HL-60 (cell line): ENCODE measurements around the gene PRKRA.

Source experiments
- POLR2AphosphoS5 ChIP-seq: IDR thresholded peaks from 2 replicates; pipeline ENCODE4 v1.6.1; 2012; ENCODE audit warnings: low read depth
- TF ChIP-seq, protein P1 (sequence below): IDR thresholded peaks from one replicate; pipeline ENCODE4 v1.5.1; 2011; ENCODE audit warnings: low read length, control low read depth, inconsistent platforms; ENCODE audit not compliant: insufficient read depth
- TF ChIP-seq, protein P2 (sequence below): IDR thresholded peaks from 2 replicates; pipeline ENCODE4 v1.6.1; 2012; ENCODE audit warnings: low read depth; ENCODE audit not compliant: insufficient replicate concordance

DNA sequence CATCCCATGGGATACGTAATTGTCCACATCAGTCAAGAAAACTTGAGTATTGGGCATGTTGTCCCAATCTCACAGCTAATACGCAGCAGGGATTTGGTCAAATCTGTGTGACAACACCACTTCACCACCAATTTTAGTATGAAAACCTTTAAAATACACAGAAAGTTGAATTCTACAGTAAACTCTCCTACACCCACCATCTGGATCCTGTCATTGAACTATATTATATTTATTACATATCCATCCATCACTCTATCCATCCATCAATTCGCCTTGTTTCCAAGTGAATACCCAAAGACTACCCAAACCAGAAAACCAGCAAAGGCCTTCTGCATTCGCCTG lies 28.3 kb upstream of the PRKRA start:
- TF ChIP-seq, protein P1, sequence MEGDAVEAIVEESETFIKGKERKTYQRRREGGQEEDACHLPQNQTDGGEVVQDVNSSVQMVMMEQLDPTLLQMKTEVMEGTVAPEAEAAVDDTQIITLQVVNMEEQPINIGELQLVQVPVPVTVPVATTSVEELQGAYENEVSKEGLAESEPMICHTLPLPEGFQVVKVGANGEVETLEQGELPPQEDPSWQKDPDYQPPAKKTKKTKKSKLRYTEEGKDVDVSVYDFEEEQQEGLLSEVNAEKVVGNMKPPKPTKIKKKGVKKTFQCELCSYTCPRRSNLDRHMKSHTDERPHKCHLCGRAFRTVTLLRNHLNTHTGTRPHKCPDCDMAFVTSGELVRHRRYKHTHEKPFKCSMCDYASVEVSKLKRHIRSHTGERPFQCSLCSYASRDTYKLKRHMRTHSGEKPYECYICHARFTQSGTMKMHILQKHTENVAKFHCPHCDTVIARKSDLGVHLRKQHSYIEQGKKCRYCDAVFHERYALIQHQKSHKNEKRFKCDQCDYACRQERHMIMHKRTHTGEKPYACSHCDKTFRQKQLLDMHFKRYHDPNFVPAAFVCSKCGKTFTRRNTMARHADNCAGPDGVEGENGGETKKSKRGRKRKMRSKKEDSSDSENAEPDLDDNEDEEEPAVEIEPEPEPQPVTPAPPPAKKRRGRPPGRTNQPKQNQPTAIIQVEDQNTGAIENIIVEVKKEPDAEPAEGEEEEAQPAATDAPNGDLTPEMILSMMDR: no peak
- TF ChIP-seq, protein P2, sequence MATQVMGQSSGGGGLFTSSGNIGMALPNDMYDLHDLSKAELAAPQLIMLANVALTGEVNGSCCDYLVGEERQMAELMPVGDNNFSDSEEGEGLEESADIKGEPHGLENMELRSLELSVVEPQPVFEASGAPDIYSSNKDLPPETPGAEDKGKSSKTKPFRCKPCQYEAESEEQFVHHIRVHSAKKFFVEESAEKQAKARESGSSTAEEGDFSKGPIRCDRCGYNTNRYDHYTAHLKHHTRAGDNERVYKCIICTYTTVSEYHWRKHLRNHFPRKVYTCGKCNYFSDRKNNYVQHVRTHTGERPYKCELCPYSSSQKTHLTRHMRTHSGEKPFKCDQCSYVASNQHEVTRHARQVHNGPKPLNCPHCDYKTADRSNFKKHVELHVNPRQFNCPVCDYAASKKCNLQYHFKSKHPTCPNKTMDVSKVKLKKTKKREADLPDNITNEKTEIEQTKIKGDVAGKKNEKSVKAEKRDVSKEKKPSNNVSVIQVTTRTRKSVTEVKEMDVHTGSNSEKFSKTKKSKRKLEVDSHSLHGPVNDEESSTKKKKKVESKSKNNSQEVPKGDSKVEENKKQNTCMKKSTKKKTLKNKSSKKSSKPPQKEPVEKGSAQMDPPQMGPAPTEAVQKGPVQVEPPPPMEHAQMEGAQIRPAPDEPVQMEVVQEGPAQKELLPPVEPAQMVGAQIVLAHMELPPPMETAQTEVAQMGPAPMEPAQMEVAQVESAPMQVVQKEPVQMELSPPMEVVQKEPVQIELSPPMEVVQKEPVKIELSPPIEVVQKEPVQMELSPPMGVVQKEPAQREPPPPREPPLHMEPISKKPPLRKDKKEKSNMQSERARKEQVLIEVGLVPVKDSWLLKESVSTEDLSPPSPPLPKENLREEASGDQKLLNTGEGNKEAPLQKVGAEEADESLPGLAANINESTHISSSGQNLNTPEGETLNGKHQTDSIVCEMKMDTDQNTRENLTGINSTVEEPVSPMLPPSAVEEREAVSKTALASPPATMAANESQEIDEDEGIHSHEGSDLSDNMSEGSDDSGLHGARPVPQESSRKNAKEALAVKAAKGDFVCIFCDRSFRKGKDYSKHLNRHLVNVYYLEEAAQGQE: no peak
- no peak for TF ChIP-seq POLR2AphosphoS5
